H1 (cell line): ENCODE data around the gene KIAA1755.

Experiments
- ATF3 ChIP-seq: IDR thresholded peaks from 2 replicates; pipeline ENCODE4 v1.6.1; 2011; ENCODE audit warnings: low read depth, mild to moderate bottlenecking, low read length; ENCODE audit not compliant: insufficient read depth
- CTCF ChIP-seq, 3 experiments: IDR thresholded peaks; 1 replicate in 2 of 3; 2 replicates in 1 of 3; pipeline versions ENCODE4 v1.5.1 to v1.6.1; 2011; ENCODE audit warnings: low read length in 3 of 3, mild to moderate bottlenecking in 3 of 3, inconsistent platforms in 2 of 3, low read depth in 1 of 3, moderate library complexity in 1 of 3; ENCODE audit not compliant: insufficient read depth in 1 of 3; ENCODE audit errors: control extremely low read depth in 1 of 3
- EP300 ChIP-seq, 2 experiments: IDR thresholded peaks; 1 replicate in 1 of 2; 2 replicates in 1 of 2; pipeline ENCODE4 v1.6.1; 2011 to 2012; ENCODE audit warnings: low read depth in 2 of 2, low read length in 2 of 2, mild to moderate bottlenecking in 2 of 2, borderline replicate concordance in 1 of 2, inconsistent platforms in 1 of 2, moderate library complexity in 1 of 2
- EZH2 ChIP-seq: fragments of 200-600 bp; sonication (generic); IDR thresholded peaks from 2 replicates; pipeline ENCODE4 v1.7.1; 2012; ENCODE audit warnings: low read depth, mild to moderate bottlenecking, moderate library complexity, low read length, inconsistent platforms; ENCODE audit not compliant: severe bottlenecking
- HDAC2 ChIP-seq, 2 experiments: fragments of 300-600 bp in 1 of 2; sonication (generic) in 1 of 2; IDR thresholded peaks; 2 replicates each; pipeline ENCODE4 v1.6.1; 2011 to 2012; ENCODE audit warnings: low read depth in 2 of 2, low read length in 2 of 2, mild to moderate bottlenecking in 2 of 2, moderate library complexity in 2 of 2, borderline replicate concordance in 1 of 2, inconsistent platforms in 1 of 2
- JUND ChIP-seq: IDR thresholded peaks from 2 replicates; pipeline ENCODE4 v1.6.1; 2011; ENCODE audit warnings: mild to moderate bottlenecking, improper control_type of control experiment, low read length
- KDM5A ChIP-seq: fragments of 200-600 bp; IDR thresholded peaks from 2 replicates; pipeline ENCODE4 v1.7.1; 2012; ENCODE audit warnings: mild to moderate bottlenecking, low read length, inconsistent platforms, mixed read lengths
- PHF8 ChIP-seq: fragments of 200-600 bp; sonication (generic); conservative IDR thresholded peaks from 2 replicates; pipeline ENCODE4 v1.7.1; 2012; ENCODE audit warnings: low read depth, mild to moderate bottlenecking, inconsistent platforms, low read length, moderate library complexity
- POLR2A ChIP-seq, 2 experiments: IDR thresholded peaks; 1 replicate in 1 of 2; 2 replicates in 1 of 2; pipeline ENCODE4 v1.6.1; 2011; ENCODE audit warnings: low read depth in 2 of 2, low read length in 2 of 2, mild to moderate bottlenecking in 2 of 2; ENCODE audit errors: control extremely low read depth in 1 of 2
- POLR2AphosphoS5 ChIP-seq: IDR thresholded peaks from 2 replicates; pipeline ENCODE4 v1.6.1; 2011; ENCODE audit warnings: low read depth, low read length
- RXRA ChIP-seq: IDR thresholded peaks from 2 replicates; pipeline ENCODE4 v1.6.1; 2011; ENCODE audit warnings: low read depth, mild to moderate bottlenecking, low read length, moderate library complexity; ENCODE audit not compliant: insufficient read depth

GRCh38 chr20:38161412-38161774, 99.1 kb downstream of the KIAA1755 start:
- TF ChIP-seq EP300 (IDR thresholded peaks at IDR 0.05; ENCODE audit: borderline replicate concordance in 1 of 2, low read depth in 2 of 2, low read length in 2 of 2) (no peak), CTCF (IDR thresholded peaks at IDR 0.05; ENCODE audit: control extremely low read depth in 1 of 3, insufficient read depth in 1 of 3, low read depth in 1 of 3, low read length in 3 of 3) (no peak), POLR2AphosphoS5 (no peak), ATF3 (no peak), POLR2A (IDR thresholded peaks at IDR 0.05; ENCODE audit: control extremely low read depth in 1 of 2, low read depth in 2 of 2, low read length in 2 of 2) (no peak), KDM5A (no peak), EZH2 (no peak), PHF8 (no peak), JUND (no peak), HDAC2 (IDR thresholded peaks at IDR 0.05; ENCODE audit: borderline replicate concordance in 1 of 2, low read depth in 2 of 2, low read length in 2 of 2) (no peak), RXRA (no peak)
